ENCODE results near the gene UNC5A. TPM values are rescaled to one million over a fixed set of nuclear protein-coding genes. Genes with fewer than 3 reads are reported as not detected.

UNC5A gene
- total RNA-seq, 1 donor from 2014 or later, result not detected

DNA sequence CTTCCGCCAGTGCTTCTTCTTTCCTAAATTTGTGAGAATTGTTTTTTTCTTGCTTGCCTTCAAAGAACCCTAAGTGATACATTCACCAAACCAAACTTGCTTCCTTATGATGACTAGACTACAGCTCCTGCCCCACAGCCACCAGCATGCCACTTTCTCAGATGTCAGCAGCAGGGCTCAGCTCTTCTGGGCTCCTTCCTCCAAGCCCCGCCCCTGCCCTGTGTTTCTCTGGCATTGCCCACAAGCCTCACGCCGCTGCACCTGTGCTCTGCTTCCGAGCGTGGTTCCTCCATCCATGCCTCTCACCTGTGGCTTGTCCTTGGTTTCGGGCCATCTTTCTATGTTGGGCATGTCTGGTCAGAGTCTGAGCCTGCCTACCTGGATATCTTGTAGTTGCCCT is 10.6 kb downstream of the UNC5A start:
- no peak for DNase-seq (ENCODE audit: low spot score)

DNA sequence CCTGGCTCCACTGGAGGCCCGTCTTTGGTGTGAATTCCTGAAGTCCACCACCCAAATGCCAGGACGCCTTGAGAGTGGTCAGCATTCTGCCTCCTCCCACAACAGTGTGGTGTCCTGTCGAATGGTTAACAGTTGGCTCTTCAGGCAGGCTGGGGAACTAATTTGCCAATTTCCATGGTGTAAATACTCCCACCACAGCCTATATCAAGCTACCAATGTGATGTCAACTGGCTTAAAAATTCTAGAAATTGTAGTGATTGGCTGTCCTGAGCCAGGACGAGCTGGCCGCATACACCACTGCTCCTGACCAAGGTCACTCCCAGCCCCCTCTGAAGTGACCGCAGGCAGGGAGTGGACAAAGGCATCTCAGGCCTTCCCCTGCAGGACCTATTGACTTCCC is 11.1 kb downstream of the UNC5A start:
- no peak for DNase-seq (ENCODE audit: low spot score)

DNA sequence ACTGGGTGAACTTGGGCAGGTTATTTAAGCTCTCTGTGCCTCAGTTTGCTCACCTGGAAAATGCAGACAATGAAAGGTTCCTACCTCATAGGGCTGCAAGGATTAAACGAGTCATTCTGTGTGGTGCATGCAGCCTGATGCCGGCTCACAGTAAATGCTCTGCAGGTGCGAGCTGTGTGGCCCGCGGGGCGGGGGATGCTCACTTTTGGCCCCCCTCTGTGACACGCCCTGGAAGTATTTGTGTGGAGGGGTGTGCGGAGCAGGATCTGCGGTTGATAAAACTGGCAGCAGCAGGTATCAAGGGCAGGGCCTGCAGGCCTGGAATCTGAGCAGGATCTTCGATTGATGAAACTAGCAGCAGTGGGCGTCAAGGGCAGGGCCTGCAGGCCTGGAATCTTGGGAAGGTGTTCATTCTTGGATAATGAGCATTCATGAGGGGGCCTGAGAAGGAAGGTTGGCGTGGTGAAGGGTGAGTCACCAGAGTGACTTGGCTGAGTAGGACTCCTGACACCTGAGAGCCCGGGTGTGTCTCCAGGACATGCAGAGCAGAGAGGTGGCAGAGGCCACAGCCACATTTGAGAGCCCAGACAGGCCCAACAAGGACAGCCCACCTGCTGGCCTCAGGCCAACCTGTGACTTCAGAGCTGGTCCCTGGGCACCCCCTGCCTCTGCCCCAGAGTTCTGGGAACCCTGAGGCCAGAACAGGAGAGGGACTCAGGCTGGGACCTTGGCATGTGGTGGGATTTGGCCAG is 11.9 kb downstream of the UNC5A start:
- no peak for DNase-seq (ENCODE audit: low spot score)

- DNase-seq (ENCODE audit: low spot score), result no peak
These were observed 12.6 kb downstream of the UNC5A start for GRCh38 chr5:176822793-176823481.

DNA sequence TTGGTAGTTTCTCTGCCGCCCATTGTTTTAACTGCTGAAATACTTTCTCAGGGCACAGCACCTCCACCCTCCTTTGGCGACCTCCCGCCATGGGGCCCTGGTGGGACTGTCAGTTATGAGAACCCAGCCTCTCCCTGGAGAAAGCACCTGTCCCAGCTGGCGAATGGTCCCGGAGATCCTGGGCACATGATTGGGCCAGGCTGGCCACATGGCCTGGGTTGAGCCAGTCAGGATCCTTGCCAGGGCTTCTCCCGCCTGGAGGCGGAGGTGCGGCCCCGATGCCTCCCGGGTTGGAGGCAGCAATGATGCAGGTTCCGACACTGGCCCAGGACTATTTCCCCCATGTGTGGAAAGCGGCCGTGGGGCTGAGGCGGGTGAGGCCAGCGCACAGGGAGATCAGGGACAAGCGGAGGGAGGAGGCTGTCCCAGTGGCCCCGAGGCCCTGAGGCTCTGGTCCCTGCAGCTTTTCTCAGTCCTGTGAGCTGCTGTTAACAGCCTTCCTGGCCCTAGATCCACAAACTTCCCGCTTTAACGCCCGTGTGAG is 13.6 kb downstream of the UNC5A start:
- no peak for DNase-seq (ENCODE audit: low spot score)

DNA sequence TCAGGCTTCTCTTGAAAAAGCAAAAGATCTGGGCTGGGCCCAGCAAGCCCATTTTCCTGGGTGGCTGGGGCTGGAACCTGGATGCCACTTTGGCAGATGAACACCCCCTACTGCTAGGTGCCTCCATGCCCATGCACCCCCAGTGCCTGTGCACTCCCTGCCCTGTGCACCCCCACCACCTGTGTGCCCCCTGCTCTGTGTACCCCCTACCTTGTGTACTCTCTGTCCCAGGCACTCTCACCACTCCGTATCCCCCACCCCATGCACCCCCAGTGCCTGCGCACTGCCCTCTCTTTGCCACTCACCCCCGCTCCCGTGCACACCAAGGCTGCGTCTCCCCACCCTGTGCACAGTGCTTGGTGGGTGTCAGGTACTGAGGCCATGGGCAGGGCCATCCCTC is 14.2 kb downstream of the UNC5A start:
- DNase-seq (ENCODE audit: low spot score), result no peak

- no peak for DNase-seq (ENCODE audit: low spot score)
These were observed 14.9 kb downstream of the UNC5A start for GRCh38 chr5:176825234-176825633.

DNA sequence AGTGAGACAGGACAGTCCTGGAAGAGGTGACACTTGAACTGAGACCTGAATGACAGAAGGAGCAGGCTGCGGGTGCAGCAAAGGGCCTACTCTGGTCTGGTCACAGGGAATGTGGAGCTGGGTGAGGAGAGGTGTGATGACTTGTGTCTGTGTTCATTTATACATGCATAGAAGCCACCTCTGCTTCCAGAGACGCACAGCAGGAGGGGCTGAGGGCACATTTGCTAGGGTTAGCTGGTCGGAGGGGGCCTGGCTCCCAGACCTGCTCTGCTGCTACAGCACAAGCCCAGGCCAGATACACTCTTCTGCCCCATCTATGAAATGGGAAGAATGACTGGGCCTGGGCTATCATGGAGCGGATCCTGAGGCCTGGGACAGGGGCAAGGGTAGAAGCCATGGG is 15.6 kb downstream of the UNC5A start:
- no peak for DNase-seq (ENCODE audit: low spot score)

GRCh38 chr5:176827736-176828414 is 17.5 kb downstream of the UNC5A start:
- DNase-seq (ENCODE audit: low spot score), result no peak

- DNase-seq (ENCODE audit: low spot score), result no peak
These were observed 19.0 kb downstream of the UNC5A start for GRCh38 chr5:176829320-176829719.

GRCh38 chr5:176830422-176830994 is 20.1 kb downstream of the UNC5A start:
- no peak for DNase-seq (ENCODE audit: low spot score)

DNA sequence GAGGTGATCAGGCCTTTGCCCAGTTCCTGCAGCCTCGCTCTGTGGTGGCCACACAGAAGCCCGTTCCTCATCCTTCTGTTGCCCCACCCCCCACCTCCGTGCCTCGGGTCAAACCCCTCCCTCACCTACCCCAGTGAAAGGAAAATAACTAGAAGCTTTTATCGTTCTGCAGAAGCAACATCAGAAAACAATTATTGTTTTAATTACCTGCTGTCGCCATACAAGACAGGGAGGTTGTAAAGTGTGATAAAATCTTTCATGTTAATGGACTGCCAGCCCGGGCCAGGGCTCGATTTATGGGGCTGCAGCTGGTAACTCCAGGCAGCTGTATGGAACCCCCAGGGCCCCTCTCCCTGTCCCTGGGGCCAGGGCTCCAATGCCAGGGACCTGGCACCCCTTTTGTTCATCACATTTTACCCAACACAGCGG is 20.6 kb downstream of the UNC5A start:
- no peak for DNase-seq (ENCODE audit: low spot score)

DNA sequence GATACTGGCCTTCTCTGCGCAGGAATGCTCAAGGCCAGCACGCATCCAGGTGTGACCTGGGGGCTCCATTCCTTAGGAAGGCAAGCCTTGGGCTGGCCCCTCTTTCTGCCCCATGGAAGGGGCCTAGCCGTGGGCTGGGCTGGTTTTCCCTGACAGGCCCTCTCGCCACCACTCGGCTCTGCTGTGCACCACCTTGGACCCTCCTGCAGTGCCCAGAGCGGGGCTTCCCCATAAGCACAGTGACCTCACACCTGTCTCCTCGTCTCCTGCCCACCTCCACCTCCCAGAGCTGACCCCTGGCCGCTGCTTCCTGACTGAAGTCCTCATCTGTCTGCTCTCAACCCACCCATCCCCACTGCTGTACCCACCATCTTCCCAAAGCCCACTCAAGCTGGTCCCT is 21.1 kb downstream of the UNC5A start:
- no peak for DNase-seq (ENCODE audit: low spot score)

GRCh38 chr5:176832162-176832561 is 21.8 kb downstream of the UNC5A start:
- no peak for DNase-seq (ENCODE audit: low spot score)

DNA sequence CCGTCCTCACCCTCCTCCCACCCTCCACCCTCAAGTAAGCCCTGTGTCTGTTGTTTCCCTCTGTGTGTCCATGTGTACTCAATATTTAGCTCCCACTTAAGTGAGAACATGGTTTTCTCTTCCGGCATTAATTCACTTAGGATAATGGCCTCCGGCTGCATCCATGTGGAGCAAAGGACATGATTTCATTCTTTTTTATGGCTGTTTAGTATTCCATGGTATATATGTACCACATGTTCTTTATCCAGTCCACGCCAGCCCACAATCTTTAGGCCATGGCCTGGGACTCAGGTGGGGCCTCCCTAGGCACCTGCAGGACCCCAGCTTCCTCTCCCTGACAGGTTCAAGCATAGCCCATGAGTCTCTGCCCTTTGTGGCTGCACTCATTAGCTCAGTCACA is 22.9 kb downstream of the UNC5A start:
- no peak for DNase-seq (ENCODE audit: low spot score)

DNA sequence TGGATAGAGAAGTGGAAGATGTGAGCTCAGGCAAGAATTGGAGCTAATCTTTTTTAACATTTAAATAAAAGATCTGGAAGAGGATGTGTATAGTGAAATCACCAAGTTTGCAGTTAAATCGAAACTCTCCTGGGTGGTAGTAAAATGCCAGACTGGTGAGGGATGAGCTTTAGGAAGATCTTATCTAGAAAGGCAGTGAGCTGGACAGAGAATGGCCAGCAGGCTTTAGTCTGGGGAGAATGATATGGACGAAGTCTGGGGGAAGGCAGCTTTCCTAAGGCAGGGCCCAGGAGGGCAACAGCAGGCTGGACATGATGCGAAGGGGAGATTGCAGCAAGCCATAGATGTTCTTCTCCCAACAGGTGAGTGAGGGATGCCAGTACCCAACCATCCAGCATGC is 25.6 kb downstream of the UNC5A start:
- DNase-seq (ENCODE audit: low spot score), result no peak

DNA sequence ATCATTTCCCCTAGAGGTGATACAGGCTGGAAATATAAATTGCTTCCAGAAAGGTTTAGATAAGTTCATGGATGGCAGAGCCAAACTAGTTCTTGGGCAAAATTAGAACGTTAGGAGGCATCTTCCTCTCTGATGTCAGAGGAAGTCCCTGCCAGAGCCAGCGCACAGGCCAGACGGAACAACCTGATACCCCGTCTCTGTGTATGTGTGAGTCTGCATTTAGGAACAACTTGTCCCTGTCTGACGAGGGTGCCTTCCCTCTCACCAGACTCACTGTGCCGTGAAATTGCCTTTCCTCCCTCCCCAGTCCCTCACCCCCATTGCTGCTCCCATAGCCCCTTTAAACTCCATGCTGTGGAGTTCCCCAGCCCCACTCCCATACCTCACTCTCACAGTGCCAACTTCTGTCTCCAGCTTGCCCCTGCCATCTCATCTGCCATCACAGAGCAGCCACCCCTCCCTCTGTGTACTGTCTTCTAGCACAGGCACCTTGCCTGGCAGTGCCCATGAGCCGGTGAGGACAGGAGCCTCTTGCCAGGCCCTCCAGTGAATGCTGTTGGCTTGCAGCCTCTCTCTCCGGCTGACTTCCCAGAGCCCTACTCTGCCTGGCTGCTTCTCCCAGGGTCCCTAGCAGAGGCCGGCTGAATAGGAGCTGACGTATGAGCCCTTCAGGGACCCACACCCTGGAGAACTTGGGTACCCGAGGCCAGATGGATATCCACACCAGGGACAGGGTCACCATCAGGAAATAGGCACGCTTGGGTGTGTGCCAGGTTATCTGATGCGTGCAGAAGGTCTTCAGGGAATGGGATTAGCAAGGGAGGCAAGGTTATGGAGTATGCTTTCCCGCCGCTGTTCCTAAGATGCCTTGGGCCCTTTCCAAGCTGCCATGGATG is 26.7 kb downstream of the UNC5A start:
- DNase-seq (ENCODE audit: low spot score), result no peak

- DNase-seq (ENCODE audit: low spot score), result peak; percentile 91
These were observed 27.4 kb downstream of the UNC5A start for GRCh38 chr5:176837707-176838115.

- DNase-seq (ENCODE audit: low spot score), result no peak
These were observed 33.3 kb downstream of the UNC5A start for GRCh38 chr5:176843673-176844072.

GRCh38 chr5:176844281-176844680 is 33.9 kb downstream of the UNC5A start:
- DNase-seq (ENCODE audit: low spot score), result no peak
